ENCODE measurements around the gene TFEB.

The TFEB gene

DNA sequence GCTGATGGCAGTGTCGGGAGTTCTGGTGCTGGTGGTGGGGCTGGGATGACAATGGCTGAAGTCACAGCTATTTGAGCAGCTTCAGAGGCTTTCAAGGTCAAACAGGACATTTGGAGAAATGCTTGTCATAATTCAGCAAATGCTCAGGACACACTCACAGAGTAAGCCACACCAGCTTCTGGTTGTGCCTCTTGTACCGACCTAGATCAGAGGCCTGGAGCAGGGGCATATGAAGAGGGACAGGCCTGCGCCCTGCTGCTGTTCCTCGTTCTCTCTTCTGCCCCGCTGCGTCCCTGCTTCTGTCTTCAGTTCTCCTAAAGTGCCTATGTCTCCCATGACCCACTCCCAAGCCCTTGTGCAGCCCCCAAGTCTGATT is 12.7 kb upstream of the TFEB start:
- no peaks in the 10 kb centered on the region for H3K27me3 ChIP-seq (ENCODE audit: insufficient read depth, poor library complexity, severe bottlenecking)
- no peak for DNase-seq (ENCODE audit: low read depth in 1 of 2, low spot score in 1 of 2)
- no peak overlapping the region for H3K4me3 ChIP-seq (replicated peaks; ENCODE audit: insufficient read depth, low read length)
- TF ChIP-seq POLR2AphosphoS5 (IDR thresholded peaks at IDR 0.05; ENCODE audit: low read depth) (no peak), GABPA (IDR thresholded peaks at IDR 0.05; ENCODE audit: low read depth) (no peak), SPI1 (IDR thresholded peaks at IDR 0.05; ENCODE audit: borderline replicate concordance, low read depth) (no peak)
- TF ChIP-seq, protein P1, sequence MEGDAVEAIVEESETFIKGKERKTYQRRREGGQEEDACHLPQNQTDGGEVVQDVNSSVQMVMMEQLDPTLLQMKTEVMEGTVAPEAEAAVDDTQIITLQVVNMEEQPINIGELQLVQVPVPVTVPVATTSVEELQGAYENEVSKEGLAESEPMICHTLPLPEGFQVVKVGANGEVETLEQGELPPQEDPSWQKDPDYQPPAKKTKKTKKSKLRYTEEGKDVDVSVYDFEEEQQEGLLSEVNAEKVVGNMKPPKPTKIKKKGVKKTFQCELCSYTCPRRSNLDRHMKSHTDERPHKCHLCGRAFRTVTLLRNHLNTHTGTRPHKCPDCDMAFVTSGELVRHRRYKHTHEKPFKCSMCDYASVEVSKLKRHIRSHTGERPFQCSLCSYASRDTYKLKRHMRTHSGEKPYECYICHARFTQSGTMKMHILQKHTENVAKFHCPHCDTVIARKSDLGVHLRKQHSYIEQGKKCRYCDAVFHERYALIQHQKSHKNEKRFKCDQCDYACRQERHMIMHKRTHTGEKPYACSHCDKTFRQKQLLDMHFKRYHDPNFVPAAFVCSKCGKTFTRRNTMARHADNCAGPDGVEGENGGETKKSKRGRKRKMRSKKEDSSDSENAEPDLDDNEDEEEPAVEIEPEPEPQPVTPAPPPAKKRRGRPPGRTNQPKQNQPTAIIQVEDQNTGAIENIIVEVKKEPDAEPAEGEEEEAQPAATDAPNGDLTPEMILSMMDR (IDR thresholded peaks at IDR 0.05; ENCODE audit: insufficient read depth, low read length) = no peak
- TF ChIP-seq, protein P2, sequence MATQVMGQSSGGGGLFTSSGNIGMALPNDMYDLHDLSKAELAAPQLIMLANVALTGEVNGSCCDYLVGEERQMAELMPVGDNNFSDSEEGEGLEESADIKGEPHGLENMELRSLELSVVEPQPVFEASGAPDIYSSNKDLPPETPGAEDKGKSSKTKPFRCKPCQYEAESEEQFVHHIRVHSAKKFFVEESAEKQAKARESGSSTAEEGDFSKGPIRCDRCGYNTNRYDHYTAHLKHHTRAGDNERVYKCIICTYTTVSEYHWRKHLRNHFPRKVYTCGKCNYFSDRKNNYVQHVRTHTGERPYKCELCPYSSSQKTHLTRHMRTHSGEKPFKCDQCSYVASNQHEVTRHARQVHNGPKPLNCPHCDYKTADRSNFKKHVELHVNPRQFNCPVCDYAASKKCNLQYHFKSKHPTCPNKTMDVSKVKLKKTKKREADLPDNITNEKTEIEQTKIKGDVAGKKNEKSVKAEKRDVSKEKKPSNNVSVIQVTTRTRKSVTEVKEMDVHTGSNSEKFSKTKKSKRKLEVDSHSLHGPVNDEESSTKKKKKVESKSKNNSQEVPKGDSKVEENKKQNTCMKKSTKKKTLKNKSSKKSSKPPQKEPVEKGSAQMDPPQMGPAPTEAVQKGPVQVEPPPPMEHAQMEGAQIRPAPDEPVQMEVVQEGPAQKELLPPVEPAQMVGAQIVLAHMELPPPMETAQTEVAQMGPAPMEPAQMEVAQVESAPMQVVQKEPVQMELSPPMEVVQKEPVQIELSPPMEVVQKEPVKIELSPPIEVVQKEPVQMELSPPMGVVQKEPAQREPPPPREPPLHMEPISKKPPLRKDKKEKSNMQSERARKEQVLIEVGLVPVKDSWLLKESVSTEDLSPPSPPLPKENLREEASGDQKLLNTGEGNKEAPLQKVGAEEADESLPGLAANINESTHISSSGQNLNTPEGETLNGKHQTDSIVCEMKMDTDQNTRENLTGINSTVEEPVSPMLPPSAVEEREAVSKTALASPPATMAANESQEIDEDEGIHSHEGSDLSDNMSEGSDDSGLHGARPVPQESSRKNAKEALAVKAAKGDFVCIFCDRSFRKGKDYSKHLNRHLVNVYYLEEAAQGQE (IDR thresholded peaks at IDR 0.05; ENCODE audit: insufficient replicate concordance, low read depth) = no peak
- H3K27ac ChIP-seq (replicated peaks) = no peak overlapping the region

DNA sequence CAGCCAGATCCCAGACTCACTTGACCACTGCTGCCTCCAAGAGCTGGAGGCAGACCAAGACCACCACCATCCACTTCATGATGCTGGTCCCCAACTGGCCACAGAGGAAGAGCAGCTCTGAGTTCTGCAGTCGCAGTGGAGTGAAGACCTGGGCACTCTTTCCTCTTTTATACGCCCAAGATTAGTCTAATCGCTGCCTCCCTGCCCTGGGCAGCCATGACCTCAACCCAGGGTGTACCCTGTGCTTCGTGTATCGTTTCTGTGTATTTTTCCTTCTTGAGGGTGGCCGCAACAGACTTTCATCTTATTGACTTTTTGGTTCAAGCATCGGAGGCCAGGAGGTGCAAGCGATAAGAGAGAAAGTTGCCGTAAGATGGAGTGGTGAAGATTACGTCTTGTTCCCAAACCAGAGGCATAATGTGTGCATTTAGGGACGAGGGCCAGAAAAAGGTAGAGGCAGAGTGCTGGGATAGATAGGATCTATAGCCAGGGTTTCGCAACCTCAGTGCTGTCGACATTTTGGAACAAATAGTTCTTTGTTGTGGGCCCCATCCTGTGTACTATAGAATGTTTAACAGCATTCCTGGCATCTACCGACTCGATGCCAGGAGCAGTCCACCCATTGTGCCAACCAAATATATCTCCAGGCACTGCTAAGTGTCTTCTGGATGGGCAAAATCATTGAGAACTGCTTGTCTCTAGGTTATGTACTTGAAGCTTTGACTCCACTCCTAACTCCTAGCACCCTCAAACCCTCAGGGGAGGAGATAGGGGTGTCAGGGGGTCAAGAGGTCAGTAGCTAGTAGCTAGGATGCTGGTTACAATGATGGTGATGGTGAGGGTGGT is 12.1 kb upstream of the TFEB start, which contains the start of gene PGC:
TSS of gene PGC (minus strand) at position 142 of the 846 bp plus-strand sequence. CDS start at position 79, 63 bp downstream.
- no peak for DNase-seq (ENCODE audit: low read depth in 1 of 2, low spot score in 1 of 2)
- TF ChIP-seq POLR2AphosphoS5 (IDR thresholded peaks at IDR 0.05; ENCODE audit: low read depth) = no peak
- TF ChIP-seq, protein P1 (IDR thresholded peaks at IDR 0.05; ENCODE audit: insufficient read depth, low read length) = no peak
- TF ChIP-seq SPI1 (IDR thresholded peaks at IDR 0.05; ENCODE audit: borderline replicate concordance, low read depth) = no peak

DNA sequence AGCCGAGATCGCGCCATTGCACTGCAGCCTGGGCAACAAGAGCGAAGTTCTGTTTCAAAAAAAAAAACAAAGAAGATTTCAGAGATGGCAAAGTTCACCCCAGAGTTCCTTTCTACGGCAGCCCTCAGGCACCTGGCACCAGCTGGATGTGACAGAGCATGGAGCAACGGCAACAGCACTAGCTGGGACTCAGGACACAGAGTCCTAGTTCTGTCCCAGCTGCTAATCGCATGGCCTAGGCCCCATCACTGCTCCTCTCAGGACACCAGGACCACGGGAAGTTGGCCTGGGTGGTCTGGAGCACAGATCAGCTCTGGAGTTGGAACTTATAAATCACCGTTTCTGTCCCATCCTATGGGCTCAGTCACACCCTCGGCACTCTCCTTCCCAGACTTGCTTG is 10.7 kb upstream of the TFEB start:
- Histone ChIP-seq H3K4me3 (replicated peaks; ENCODE audit: insufficient read depth, low read length) (no peak overlapping the region), H3K27ac (replicated peaks) (no peak overlapping the region), H3K27me3 (ENCODE audit: insufficient read depth, poor library complexity, severe bottlenecking) (no peaks in the 10 kb centered on the region)
- TF ChIP-seq, protein P1 (IDR thresholded peaks at IDR 0.05; ENCODE audit: insufficient read depth, low read length) = no peak
- TF ChIP-seq GABPA (IDR thresholded peaks at IDR 0.05; ENCODE audit: low read depth) (no peak), POLR2AphosphoS5 (IDR thresholded peaks at IDR 0.05; ENCODE audit: low read depth) (no peak), SPI1 (IDR thresholded peaks at IDR 0.05; ENCODE audit: borderline replicate concordance, low read depth) (no peak)
- TF ChIP-seq, protein P2 (IDR thresholded peaks at IDR 0.05; ENCODE audit: insufficient replicate concordance, low read depth) = no peak
- no peak for DNase-seq (ENCODE audit: low read depth in 1 of 2, low spot score in 1 of 2)

More for the DNA sequence above, 12.1 kb upstream of the TFEB start, which contains the start of gene PGC:
- Histone ChIP-seq H3K27me3 (ENCODE audit: insufficient read depth, poor library complexity, severe bottlenecking) (no peaks in the 10 kb centered on the region), H3K27ac (replicated peaks) (no peak within 1 kb of the TSS), H3K4me3 (replicated peaks; ENCODE audit: insufficient read depth, low read length) (no peak within 1 kb of the TSS)
